HUDEP-2 (cell line): ENCODE results near the gene TEDC1.
A peak's percentile ranks its signal among the peaks of the same experiment; 100 is the strongest.

Experiments used
- DNase-seq, 76 experiments: peaks; one replicate each; lab custom pipeline; 2025; ENCODE audit not compliant: unreplicated experiment in 76 of 76; lab: John Stamatoyannopoulos, UW

TEDC1 gene

DNA sequence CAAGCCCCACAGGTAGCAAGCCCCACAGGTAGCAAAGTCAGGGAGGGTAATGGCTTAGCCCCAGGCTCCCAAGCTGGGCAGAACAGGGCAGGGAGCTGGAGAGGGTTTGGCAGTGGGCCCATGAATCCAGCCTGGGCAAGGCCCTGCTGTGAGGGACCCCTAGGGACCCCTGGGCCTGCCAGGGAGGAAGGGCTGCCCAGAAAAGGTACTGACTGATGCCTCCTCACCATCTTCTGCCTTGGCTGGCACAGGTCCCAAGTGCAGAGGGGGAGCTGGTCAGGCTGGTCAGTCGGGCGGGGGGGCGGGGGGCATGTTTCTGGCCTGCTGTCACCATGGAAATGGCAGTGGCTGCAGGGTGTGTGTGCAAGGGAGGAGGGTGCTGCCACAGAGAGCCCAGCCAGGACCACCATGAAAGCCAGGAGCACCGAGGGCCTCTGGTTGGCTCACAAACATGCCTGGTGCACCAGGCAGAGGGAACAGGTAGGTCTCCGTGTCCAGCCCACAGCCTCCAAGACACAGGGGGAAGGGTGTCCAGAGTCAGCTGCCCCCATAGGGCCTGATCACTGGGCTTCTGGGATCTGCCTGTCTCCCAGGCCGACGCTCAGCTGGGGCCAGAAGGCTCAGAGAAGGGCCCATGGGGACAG lies 17.9 kb upstream of the TEDC1 start:
- DNase-seq = peak in 1 of 76 experiments; percentile 10

DNA sequence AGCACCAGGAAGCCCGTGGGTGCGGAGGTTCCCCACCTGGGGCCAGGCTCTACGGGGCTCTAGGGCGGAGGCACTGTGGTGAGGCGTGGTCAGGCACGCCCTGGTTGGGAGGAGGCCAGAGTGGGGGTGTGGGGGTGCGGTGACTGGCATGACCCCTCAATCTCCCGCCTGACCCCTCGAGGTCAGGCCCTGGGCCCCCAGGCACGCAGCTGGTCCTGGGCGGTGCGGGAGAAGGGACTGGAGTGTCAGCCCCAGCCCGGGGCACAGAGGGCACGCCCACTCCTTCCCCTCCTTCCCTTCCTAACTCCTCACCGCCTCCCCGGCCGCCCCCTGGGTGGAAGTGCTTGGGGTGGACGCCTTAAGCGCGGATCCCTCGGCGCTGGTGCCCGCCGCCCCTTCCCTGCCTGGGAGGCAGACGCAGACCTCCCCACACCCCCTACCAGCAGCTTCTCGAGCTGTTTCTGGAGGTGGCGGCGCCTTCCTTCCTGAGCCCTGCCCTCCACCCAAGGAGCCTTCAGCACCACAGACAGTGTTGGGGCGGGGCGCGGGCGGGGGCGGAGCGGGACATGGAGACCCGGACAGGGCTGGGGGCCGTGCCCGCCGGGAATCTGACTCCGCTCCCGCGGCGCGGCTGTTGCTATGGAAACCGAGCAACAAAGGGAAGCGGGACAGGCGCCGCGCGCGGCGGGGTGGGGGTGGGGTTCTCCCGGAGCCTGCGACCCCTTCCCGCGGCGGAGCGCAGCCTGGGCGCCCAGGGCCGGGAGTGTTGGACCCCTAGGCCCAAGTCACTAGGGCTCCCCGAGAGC lies 17.2 kb upstream of the TEDC1 start:
- peak in 52 of 76 experiments; percentile 7 to 78 (median 49) for DNase-seq

DNA sequence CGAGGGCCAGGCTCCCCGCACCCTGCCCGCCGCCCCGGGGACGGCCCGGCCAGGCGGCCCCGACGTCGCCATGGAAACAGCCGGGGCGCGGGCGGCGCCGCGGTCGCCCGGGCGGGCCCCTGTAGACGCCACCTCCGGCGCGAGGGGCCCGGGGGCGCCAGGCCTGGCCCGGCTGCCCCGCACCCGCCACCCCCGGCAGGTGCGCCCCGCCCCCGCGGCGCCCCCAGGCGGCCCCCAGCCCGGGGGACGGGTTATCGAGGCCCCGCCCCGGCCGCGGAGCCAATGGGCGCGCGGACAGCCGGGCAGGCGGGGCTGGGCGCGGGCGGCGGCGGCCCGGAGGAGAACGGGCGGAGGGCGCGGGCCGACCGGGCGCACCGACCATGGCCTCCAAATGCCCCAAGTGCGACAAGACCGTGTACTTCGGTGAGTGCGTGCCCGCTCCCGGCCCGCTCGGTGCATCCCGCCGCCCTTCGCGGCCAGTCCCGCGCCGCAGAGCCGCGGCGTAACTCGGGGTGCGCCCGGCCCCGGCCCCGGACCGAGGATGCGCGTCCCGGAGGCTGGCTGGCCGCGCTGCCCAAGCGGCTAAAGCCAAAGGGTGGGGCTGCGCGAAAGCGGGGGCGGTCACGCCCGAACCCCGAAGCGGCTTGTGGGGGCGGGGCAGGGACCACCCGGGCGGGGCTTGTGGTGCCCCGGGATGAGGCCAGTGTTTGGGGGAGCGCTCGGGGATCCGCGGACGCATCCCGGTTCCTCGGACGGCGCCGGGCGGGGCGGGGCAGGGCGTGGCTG lies 16.4 kb upstream of the TEDC1 start, which contains the start of gene CRIP2:
Gene CRIP2 (plus strand): TSS at position 339 of the 786 bp plus-strand sequence. CDS start 42 bp downstream, at position 381.
- peak in 3 of 76 experiments; percentile 9 to 48 (median 32) for DNase-seq

DNA sequence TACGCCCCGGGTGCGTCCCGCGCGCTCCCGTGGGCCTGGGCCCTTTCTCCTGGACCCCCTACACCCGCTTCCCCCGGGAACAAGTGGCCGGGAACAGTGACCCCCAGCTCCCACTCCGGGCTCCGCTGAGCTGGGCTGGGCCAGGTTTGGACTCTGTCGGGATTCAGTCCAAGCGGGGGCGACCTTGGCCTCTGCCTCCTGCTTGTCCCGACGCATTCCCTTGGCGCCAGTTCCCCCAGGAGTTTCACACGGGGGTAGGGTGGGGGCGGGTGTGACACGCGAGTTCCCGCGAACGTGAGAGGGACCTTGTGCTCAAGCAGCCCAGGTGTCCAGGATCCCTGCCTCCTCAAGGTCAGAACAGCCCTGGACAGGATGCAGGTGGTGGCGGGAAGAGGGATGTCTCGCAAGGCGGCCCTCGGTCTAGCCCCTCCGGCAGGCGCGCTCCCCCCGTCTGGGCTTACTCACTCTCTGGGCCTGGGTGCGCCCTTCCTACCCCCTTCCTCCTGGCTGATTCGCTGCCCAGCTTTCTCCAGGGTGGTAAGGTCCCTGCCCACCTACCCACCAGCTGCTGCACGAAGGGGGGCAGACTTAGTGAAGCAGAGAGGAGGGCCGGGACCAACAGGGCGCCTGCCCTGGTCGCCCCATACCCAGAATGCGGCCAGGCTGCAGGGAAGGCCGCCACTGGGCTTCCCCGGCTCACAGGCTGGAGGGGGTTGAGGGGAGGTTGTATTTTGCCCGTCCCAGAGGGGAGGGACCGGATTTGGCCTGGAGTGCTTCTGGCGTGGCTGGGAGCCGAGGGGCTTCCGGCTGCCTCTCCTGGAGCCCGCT lies 15.6 kb upstream of the TEDC1 start:
- DNase-seq = peak in 1 of 76 experiments; percentile 43

GRCh38 chr14:105476097-105476830 lies 14.8 kb upstream of the TEDC1 start:
- peak in 33 of 76 experiments; percentile 10 to 60 (median 21) for DNase-seq

DNA sequence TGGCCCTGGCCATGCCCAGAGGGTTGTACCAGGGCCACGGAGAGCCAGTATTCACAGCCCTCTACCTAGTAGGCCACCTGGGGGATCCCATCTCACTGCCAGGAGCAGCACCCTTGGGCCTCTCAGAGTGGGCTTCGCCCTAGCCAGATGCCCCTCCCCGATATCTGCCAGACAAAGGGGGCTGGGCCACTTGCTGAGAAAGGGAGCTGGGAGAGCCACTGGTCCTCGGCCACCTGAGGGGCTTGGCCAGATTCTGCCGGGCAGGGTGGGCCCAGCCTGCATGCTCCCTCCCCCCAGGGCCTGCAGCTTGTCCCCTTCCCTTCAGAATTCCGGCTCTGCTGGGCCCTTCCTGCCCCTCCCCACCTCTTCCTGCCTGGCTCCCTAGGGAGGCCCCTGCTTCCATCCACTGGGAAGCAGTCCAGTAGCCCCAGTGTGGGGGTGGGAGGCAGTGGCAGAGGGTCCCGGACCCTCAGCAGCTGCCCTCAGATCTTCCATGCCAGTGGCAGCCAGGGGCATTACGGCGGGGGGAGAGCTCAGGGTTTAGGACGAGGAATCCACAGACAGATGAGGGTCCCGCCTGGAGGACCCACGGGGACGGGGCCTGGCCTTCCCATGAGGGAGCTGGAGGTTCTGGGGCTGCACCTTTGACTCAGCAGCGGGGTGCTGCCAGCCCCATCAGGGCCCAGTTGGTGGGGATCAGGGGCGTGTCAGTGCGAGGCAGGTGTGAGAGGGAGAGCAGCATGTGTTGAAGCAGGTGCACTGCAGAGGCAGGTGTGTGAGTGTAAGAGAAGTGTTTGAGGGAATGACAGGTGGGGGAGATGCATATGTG lies 14.0 kb upstream of the TEDC1 start:
- no peak for DNase-seq

DNA sequence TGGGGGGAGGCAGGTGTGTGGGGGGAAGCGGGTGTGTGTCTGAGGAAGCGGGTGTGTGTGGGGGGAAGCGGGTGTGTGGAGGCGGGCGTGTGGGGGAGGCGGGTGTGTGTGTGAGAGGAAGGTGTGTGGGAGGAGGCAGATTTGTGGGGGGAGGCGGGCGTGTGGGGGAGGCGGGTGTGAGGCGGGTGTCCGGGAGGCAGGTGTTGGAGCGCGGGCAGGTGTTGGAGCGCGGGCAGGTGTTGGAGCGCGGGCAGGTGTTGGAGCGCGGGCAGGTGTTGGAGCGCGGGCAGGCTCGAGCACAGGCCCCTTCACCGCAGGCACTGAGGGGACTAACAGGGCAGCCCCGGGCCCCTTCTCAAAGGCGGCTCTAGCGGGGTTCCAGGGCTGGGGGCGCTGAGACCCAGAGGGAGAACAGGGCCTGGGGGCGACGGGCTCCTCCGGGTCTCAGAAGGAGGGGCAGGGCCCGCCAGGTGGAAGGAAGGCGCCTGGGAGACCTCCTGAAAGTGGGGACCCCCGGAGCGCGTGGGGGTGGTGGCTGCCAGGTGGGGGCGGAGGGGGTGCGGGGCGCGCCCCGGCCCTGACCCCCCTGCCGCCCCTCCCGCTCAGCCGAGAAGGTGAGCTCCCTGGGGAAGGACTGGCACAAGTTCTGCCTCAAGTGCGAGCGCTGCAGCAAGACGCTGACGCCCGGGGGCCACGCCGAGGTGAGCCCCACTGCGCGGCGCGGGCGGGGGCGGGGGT lies 13.2 kb upstream of the TEDC1 start:
- DNase-seq = peak in 22 of 76 experiments; percentile 9 to 55 (median 22)

GRCh38 chr14:105478398-105479251 lies 12.4 kb upstream of the TEDC1 start:
- DNase-seq = no peak

DNA sequence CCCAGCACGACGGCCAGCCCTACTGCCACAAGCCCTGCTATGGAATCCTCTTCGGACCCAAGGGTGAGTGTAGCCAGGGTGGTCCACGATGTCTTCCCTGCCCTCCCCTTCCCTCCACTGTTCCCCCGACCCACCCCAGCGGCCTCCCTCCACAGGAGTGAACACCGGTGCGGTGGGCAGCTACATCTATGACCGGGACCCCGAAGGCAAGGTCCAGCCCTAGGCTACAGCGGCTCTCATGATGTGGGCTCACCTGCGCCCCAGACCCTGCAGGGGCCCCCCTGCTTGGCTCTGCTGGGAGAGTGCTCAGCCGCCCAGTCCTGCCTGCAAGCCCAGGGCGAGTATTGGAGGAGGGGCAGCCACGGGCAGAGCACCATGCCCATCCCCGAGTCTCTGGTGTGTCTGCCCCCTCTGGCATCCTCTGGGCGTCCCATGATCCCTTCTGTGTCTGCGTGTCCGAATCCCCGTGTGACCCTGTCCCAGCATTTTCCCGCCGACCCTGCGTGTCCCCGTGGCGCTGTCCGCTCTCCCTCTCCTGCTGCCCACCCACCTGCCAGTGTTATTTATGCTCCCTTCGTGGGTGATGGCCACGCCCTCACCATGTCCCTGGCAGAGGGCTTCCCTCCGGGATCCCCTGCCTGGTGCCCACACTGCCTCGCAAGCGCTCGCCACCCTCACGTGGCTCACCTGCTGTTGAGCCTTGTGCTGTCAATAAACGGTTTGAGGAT lies 11.5 kb upstream of the TEDC1 start:
- no peak for DNase-seq

GRCh38 chr14:105480199-105480746 lies 10.8 kb upstream of the TEDC1 start:
- no peak for DNase-seq

- DNase-seq = peak in 72 of 76 experiments; percentile 6 to 97 (median 76)
Observed at GRCh38 chr14:105480807-105481801, 9.9 kb upstream of the TEDC1 start.

DNA sequence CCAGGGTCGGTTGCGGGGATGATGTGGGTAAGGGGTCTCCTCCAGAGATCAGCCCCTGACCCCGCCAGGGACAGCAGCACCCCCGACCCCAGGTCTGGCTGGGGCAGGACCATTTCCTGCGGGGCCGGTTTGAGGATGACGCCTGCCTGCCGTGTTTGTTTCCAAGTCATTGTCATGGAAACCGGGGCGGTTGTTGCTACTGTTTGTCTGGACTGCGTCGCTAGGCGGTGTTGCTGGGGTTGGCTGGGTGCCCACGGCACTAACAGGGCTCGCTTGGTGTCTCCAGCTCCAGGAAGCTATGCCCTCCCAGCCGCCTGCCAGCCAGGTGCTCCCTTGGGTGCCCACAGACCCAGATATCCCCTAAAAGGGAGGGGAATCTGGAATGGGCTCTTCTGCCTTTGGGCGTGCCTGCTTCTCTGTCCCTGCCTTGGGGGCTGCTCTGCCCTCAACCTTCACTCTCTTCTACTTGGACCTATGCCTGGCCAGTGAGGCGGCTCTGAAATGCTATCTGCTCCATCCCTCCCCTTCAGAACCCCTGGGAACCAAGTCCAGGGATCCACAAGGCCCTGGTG lies 9.1 kb upstream of the TEDC1 start:
- DNase-seq = peak in 75 of 76 experiments; percentile 4 to 96 (median 89)

DNA sequence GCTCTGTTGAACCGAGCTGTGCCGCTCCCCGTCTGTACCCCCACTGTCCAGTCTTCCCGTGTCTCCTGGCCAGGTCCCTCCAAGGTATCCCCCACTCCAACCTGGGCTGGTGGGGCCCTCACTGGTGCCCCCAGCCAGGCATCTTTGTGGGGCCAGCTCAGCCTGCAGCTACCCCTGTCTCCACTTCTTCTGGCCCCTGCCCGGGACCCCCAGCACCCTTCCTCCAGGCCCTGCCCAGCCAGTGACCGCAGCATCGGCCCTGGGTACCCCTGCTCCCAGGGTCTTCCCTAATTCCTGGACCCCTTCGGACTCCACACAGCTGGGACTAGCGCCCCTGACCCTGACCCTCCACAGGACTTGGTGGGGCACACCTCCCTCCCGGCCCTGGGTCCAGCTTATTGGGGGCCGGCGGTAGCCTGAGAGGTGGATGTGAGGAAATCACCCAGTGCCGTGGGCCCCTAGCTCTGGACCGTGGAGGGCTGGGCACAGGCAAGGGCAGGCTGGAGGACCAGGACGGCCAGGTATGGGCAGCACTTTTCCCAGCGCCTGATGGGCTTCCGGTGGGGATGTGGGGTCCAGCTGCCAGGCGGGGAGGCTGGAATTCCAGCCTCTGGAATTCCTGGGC lies 8.4 kb upstream of the TEDC1 start:
- no peak for DNase-seq
